Measurements from ENCODE around the gene SIL1. TPM values are rescaled to one million over a fixed set of nuclear protein-coding genes. Genes with fewer than 3 reads are reported as not detected.

The SIL1 gene
- polyA plus RNA-seq, 3 donors, result 51.6 to 53.7 (median 53.2) TPM

- DNase-seq (ENCODE audit: extremely low read depth in 1 of 11, low read depth in 9 of 11, low spot score in 4 of 11), result no peak
Measured at GRCh38 chr5:139157556-139157955, 40.6 kb downstream of the SIL1 start.

DNA sequence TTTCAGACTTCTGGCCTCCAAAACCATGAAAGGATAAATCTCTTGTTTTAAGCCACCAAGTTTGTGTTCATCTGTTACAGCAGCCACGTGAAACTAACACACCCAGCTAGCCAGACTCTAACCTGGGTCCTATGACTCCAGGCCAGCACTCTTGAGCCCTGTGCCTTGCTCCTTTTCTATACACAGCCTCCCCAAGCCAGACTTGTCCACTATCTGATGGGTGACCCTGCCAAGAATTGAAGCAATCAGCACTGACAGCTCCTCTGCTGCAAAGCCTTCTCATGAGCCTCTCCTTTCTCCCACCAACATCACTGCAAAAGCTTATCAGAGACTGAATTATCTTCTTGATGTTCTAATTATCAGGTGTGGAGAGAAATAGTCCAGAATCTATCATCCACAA is 41.4 kb downstream of the SIL1 start:
- no peak for DNase-seq (ENCODE audit: extremely low read depth in 1 of 11, low read depth in 9 of 11, low spot score in 4 of 11)

GRCh38 chr5:139155333-139155732 is 42.8 kb downstream of the SIL1 start:
- DNase-seq (ENCODE audit: extremely low read depth in 1 of 11, low read depth in 9 of 11, low spot score in 4 of 11), result no peak

DNA sequence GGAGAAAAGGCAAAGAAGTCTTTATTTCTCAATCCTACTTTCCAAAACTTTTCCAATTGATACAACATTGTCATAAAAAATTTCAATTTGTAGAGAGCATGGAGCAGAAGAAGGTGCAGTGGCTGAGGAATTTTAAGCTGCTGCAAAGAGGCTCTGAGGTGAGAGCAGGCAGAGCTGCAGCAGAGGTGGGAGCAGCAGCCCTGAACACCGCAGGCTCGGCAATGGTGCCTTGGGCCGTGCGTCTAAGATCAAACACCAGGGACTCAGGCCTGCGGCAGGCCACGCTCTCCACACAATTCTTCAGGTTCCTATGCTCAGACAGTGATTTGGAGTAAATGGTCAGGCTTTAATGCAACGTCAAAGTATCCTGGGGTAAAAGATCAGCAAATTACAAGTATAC is 46.3 kb downstream of the SIL1 start:
- DNase-seq (ENCODE audit: extremely low read depth in 1 of 11, low read depth in 9 of 11, low spot score in 4 of 11), result no peak

DNA sequence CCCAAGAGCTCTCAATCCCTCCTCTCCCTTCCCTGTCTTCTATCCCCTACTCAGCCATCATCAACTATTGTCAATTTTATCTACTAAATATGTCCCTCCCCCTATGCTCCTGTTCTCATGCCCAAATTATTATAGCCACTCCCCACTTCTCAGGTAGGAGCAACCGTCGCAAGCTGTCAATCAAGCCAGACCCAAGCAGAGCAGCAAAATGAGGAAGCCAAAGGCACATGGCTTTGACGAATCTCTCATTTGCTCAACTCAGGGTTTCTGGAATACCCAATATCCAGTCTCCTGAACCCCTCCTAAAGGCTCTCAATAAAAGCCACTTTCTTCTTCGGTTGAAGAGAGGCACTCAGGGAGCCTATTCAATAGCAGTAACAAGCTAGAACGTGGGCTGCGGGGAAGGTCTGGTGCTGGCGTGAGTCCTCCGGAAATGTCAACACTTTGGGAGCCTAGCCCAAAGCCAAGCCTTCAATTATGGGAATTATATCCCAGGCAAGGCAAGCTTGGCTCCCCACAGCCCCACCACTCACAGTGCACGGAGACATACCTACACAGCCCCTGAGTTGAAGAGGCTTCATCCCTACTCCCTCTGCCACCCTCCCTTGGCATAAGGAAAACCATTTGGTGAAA is 47.7 kb downstream of the SIL1 start:
- no peak for DNase-seq (ENCODE audit: extremely low read depth in 1 of 11, low read depth in 9 of 11, low spot score in 4 of 11)

DNA sequence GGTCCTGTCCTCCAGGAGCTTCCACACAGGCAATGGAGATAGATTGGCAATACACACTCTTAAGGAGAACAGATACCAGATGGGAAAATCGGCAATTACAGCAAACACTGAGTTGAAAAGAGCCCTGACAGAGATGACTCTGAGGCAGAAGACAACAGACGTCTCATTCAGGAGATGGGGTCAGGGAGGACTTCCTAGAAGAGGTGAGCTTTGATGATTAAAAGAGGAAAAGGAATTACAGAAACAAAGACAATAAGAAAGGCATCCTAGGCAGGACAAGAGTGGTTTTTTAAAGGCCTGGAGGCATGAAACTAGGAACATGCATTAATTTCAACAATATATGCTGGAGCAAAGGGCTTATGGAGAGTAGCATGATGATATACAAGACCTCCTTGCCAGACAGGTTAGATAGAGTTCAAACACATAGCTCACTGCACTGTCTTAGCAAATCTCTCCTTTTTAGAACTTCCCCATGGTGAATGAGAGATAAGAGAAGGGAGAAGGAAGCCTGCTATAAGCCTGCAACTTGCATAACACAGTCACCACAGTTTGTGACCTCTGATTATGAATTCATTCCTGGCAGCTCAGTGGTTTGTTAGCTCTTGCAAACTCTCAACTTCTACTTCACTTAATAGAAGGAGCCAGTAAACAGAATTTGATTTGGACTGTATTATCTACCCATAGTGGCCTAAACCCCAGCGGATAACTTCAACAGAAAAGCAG is 48.5 kb downstream of the SIL1 start:
- DNase-seq (ENCODE audit: extremely low read depth in 1 of 11, low read depth in 9 of 11, low spot score in 4 of 11), result no peak

- no peak for DNase-seq (ENCODE audit: extremely low read depth in 1 of 11, low read depth in 9 of 11, low spot score in 4 of 11)
Measured at GRCh38 chr5:139148986-139149385, 49.2 kb downstream of the SIL1 start.

DNA sequence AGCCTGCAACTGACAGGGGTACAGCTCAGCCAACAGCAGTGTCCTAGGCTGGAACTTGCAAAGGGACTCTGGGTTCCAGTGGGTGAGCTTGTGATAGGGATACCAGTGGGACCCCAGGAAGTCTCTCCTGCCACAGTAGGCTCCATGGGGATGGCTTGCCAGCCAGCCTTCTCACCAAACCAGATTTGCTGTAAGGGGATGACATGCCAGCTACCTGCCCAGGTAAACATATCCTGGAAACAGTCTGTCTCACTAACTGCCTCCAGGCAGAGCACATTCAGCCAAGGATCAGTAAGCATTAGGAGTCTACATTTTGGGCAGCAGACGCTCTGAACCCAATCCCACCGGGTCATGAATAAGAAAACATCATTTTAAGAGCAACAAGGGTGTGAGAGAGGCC is 49.9 kb downstream of the SIL1 start:
- no peak for DNase-seq (ENCODE audit: extremely low read depth in 1 of 11, low read depth in 9 of 11, low spot score in 4 of 11)

GRCh38 chr5:139147483-139148087 is 50.6 kb downstream of the SIL1 start:
- no peak for DNase-seq (ENCODE audit: extremely low read depth in 1 of 11, low read depth in 9 of 11, low spot score in 4 of 11)

GRCh38 chr5:139146809-139147482 is 51.2 kb downstream of the SIL1 start:
- no peak for DNase-seq (ENCODE audit: extremely low read depth in 1 of 11, low read depth in 9 of 11, low spot score in 4 of 11)

GRCh38 chr5:139141446-139142204 is 56.5 kb downstream of the SIL1 start:
- DNase-seq (ENCODE audit: extremely low read depth in 1 of 11, low read depth in 9 of 11, low spot score in 4 of 11), result peak in 1 of 11 donors; percentile 41

GRCh38 chr5:139140591-139141071 is 57.5 kb downstream of the SIL1 start:
- DNase-seq (ENCODE audit: extremely low read depth in 1 of 11, low read depth in 9 of 11, low spot score in 4 of 11), result no peak

- DNase-seq (ENCODE audit: extremely low read depth in 1 of 11, low read depth in 9 of 11, low spot score in 4 of 11), result no peak
Measured at GRCh38 chr5:139138809-139139208, 59.4 kb downstream of the SIL1 start.

GRCh38 chr5:139138109-139138508 is 60.1 kb downstream of the SIL1 start:
- no peak for DNase-seq (ENCODE audit: extremely low read depth in 1 of 11, low read depth in 9 of 11, low spot score in 4 of 11)

- no peak for DNase-seq (ENCODE audit: extremely low read depth in 1 of 11, low read depth in 9 of 11, low spot score in 4 of 11)
Measured at GRCh38 chr5:139137697-139138096, 60.5 kb downstream of the SIL1 start.

DNA sequence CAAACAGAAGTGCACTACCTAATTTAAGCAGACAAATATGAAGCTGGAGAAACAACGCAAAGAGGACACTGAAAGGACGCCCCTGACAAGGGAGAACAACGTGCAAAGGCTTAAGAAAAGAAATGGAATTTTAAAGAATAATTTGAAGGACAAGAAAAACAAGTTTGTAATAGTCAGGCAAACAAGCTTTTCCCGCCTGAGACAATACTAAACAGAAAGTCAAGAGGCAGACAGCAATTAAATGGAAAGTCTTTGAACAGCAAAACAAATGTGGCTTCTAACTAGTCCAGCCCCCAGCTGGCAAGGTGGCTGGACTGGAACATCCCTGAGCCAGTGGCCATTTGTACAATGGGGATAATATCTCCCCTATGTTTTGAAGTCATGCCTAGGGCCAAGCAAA is 63.3 kb downstream of the SIL1 start:
- no peak for DNase-seq (ENCODE audit: extremely low read depth in 1 of 11, low read depth in 9 of 11, low spot score in 4 of 11)

DNA sequence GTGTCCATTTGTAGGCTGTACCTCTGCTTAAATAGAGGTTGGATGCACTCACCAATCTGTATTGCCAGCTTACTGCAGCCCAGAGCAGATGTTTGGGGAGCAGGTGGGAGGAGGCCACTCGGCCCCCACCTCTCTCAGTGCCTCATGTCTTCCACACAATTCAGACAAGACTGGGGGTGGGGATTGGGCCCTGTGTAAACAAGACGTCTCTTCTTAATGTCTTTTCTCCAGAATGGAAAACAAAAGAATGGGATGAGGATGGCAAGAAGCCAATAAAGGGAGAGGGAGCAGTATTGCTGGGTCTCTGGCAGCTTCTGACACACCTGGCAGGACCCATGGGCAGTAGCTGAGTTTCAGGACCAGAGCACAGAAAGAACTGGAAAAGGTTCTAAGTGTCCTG is 64.9 kb downstream of the SIL1 start:
- DNase-seq (ENCODE audit: extremely low read depth in 1 of 11, low read depth in 9 of 11, low spot score in 4 of 11), result no peak

DNA sequence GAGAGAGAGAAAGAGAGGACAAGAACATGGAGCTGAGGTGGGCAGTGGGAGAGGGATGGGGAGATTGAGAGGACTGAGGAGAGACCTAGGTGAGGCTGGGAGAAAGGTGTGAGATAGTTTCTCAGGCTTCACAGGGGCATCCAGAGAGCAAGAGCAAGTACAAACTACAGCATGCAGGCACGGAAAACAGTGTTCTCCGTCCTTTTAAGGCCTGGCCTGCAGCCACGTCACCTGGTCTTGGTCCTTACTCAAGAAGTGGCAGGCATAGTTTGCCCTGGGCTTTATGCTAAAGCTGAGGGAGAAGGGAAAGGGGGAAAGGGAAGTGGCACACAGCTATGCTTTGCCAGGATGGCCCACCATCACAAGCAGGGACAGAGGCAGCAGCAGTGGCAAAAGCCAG is 65.7 kb downstream of the SIL1 start:
- no peak for DNase-seq (ENCODE audit: extremely low read depth in 1 of 11, low read depth in 9 of 11, low spot score in 4 of 11)

GRCh38 chr5:139131921-139132432 is 66.2 kb downstream of the SIL1 start:
- no peak for DNase-seq (ENCODE audit: extremely low read depth in 1 of 11, low read depth in 9 of 11, low spot score in 4 of 11)
